ENCODE measurements around the gene LGMN. TPM values are rescaled to one million over a fixed set of nuclear protein-coding genes. Genes with fewer than 3 reads are reported as not detected.
"Not testable (repeated sequence)": the region's sequence is repeated elsewhere in the genome, so short reads cannot be mapped to it uniquely, and the experiment has no call there.

The LGMN gene
- total and polyA plus RNA-seq, 2 donors (not counting 1 experiment from before 2014, with no cell fraction given) = 17.6 to 21.1 TPM

- not testable (repeated sequence) for H3K4me1 ChIP-seq (ENCODE audit: control insufficient read depth in 2 of 2, insufficient read depth in 2 of 2, low read length in 2 of 2); H3K27ac ChIP-seq (ENCODE audit: low read length in 2 of 2); H3K4me1 Mint-ChIP-seq; H3K9me3 ChIP-seq (ENCODE audit: control extremely low read depth in 1 of 3, control insufficient read depth in 2 of 3, insufficient read depth in 1 of 3, low read length in 2 of 3); H3K27me3 ChIP-seq (replicated peaks in 1 of 4; ENCODE audit: control extremely low read depth in 1 of 4, control insufficient read depth in 3 of 4, insufficient read depth in 4 of 4, low read length in 3 of 4); H3K4me2 ChIP-seq (replicated peaks; ENCODE audit: low read depth, low read length, poor library complexity, severe bottlenecking); H3K4me3 ChIP-seq (ENCODE audit: control extremely low read depth in 1 of 5, extremely low read depth in 1 of 5, insufficient read depth in 1 of 5, low read depth in 2 of 5, low read length in 4 of 5); H3K9me3 Mint-ChIP-seq (ENCODE audit: insufficient read depth); H3K4me3 Mint-ChIP-seq; H3K27me3 Mint-ChIP-seq; H3K79me2 ChIP-seq (ENCODE audit: control insufficient read depth, insufficient read depth, low read length); H2AFZ ChIP-seq (ENCODE audit: insufficient read depth, low read depth, low read length, poor library complexity, severe bottlenecking); H3K9ac ChIP-seq (ENCODE audit: low read length); H4K20me1 ChIP-seq (ENCODE audit: control insufficient read depth, insufficient read depth, low read length, poor library complexity, severe bottlenecking)
- ATAC-seq (ENCODE audit: low read depth) (peak; percentile 87), DNase-seq (peak; percentile 84)
- intact Hi-C loops (cut with micrococcal nuclease) = loop anchor here (1.0 kb wide), 2 partner anchors 33 to 68 kb away; partner anchors contain the start of gene LGMN
- peaks cover 0 to 28% of the 10 kb centered on the region in 2 experiments for H3K36me3 ChIP-seq (replicated peaks in 1 of 2; ENCODE audit: control extremely low read depth in 1 of 2, control insufficient read depth in 1 of 2, extremely low read depth in 1 of 2, insufficient read depth in 2 of 2, low read length in 1 of 2)
- 50% methylated on average over 2 of the region's 7 CpGs for WGBS (ENCODE audit: insufficient coverage)
- CTCF ChIA-PET = interaction anchor here (0.5 to 17.0 kb wide), 19 partner anchors 9 to 875 kb away, joined by 3 to 337 read pairs (median 5); partner anchors contain the start of genes GOLGA5 and LGMN
- peak overlapping the region; percentile 37 for H3K27ac Mint-ChIP-seq
- TF ChIP-seq CTCF (IDR thresholded peaks at IDR 0.05) = peak; percentile 80
- POLR2A ChIA-PET = interaction anchor here (0.7 kb wide), 1 partner anchor 36 kb away, joined by 3 read pairs; no protein-coding TSS in a partner anchor
Measured at GRCh38 chr14:92714739-92715307, 33.6 kb downstream of the LGMN start.

GRCh38 chr14:92712654-92713051 is 35.8 kb downstream of the LGMN start:
- WGBS (ENCODE audit: insufficient coverage) = 98% methylated on average over 8 of the region's 8 CpGs

More at GRCh38 chr14:92712654-92713051, 35.8 kb downstream of the LGMN start:
- no peak overlapping the region for H3K27ac ChIP-seq (ENCODE audit: low read length in 2 of 2)
- no peaks in the 10 kb centered on the region for H3K27me3 Mint-ChIP-seq
- no peaks in the 10 kb centered on the region for H3K9me3 Mint-ChIP-seq (ENCODE audit: insufficient read depth)
- H3K4me1 ChIP-seq (ENCODE audit: control insufficient read depth in 2 of 2, insufficient read depth in 2 of 2, low read length in 2 of 2) = no peaks in the 10 kb centered on the region
- ChIA-PET POLR2A (interaction anchor here (0.6 kb wide), 1 partner anchor 135 kb away, joined by 5 read pairs; no protein-coding TSS in a partner anchor), CTCF (interaction anchor here (0.7 to 17.0 kb wide), 5 partner anchors 8 to 590 kb away, joined by 3 to 337 read pairs (median 6); partner anchors contain the start of gene GOLGA5)
- H3K79me2 ChIP-seq (ENCODE audit: control insufficient read depth, insufficient read depth, low read length) = no peaks in the 10 kb centered on the region
- no peak overlapping the region for H3K9ac ChIP-seq (ENCODE audit: low read length)
- no peak overlapping the region for H3K27ac Mint-ChIP-seq
- H2AFZ ChIP-seq (ENCODE audit: insufficient read depth, low read depth, low read length, poor library complexity, severe bottlenecking) = no peak overlapping the region
- no peak for ATAC-seq (ENCODE audit: low read depth)
- no peaks in the 10 kb centered on the region for H3K27me3 ChIP-seq (replicated peaks in 1 of 4; ENCODE audit: control extremely low read depth in 1 of 4, control insufficient read depth in 3 of 4, insufficient read depth in 4 of 4, low read length in 3 of 4)
- H4K20me1 ChIP-seq (ENCODE audit: control insufficient read depth, insufficient read depth, low read length, poor library complexity, severe bottlenecking) = no peaks in the 10 kb centered on the region
- H3K9me3 ChIP-seq (ENCODE audit: control extremely low read depth in 1 of 3, control insufficient read depth in 2 of 3, insufficient read depth in 1 of 3, low read length in 2 of 3) = no peaks in the 10 kb centered on the region
- no peaks in the 10 kb centered on the region for H3K4me1 Mint-ChIP-seq
- TF ChIP-seq EZH2 (IDR thresholded peaks at IDR 0.05; ENCODE audit: borderline replicate concordance, insufficient read depth, low read depth, low read length, poor library complexity, severe bottlenecking) (no peak), CTCF (IDR thresholded peaks at IDR 0.05) (no peak)
- H3K4me3 Mint-ChIP-seq = no peak overlapping the region
- DNase-seq = no peak
- peaks cover 0 to 37% of the 10 kb centered on the region in 2 experiments for H3K36me3 ChIP-seq (replicated peaks in 1 of 2; ENCODE audit: control extremely low read depth in 1 of 2, control insufficient read depth in 1 of 2, extremely low read depth in 1 of 2, insufficient read depth in 2 of 2, low read length in 1 of 2)
- no peak overlapping the region for H3K4me2 ChIP-seq (replicated peaks; ENCODE audit: low read depth, low read length, poor library complexity, severe bottlenecking)
- intact Hi-C loops (cut with micrococcal nuclease) = no loop called here
- no peak overlapping the region for H3K4me3 ChIP-seq (ENCODE audit: control extremely low read depth in 1 of 5, extremely low read depth in 1 of 5, insufficient read depth in 1 of 5, low read depth in 2 of 5, low read length in 4 of 5)

All from B cell (primary cell).